Measurements from ENCODE around the gene KCTD3.

Gene KCTD3

GRCh38 chr1:215566556-215567490 is at the start of gene KCTD3:
KCTD3 (plus strand) TSS chr1:215567304; CDS start chr1:215567686, 382 bp downstream.
- H3K27ac ChIP-seq, result peak within 1 kb of the TSS; percentile 71 to 93 (median 87)
- peak within 1 kb of the TSS; percentile 60 to 97 (median 73) for H3K4me3 ChIP-seq

- H3K27ac ChIP-seq, result no peak overlapping the region
- H3K4me3 ChIP-seq, result no peak overlapping the region
Observed at GRCh38 chr1:215517441-215517891, 49.6 kb upstream of the KCTD3 start.

GRCh38 chr1:215518594-215518993 is 48.5 kb upstream of the KCTD3 start:
- Histone ChIP-seq H3K4me3 (no peak overlapping the region), H3K27ac (no peak overlapping the region)

GRCh38 chr1:215521279-215521678 is 45.8 kb upstream of the KCTD3 start:
- no peak overlapping the region for H3K4me3 ChIP-seq
- H3K27ac ChIP-seq, result no peak overlapping the region

GRCh38 chr1:215523128-215523861 is 43.8 kb upstream of the KCTD3 start:
- Histone ChIP-seq H3K4me3 (no peak overlapping the region), H3K27ac (no peak overlapping the region)

GRCh38 chr1:215523906-215524305 is 43.2 kb upstream of the KCTD3 start:
- no peak overlapping the region for H3K27ac ChIP-seq

GRCh38 chr1:215526147-215526845 is 40.8 kb upstream of the KCTD3 start:
- H3K27ac ChIP-seq, result no peak overlapping the region
- no peak overlapping the region for H3K4me3 ChIP-seq

More at GRCh38 chr1:215523906-215524305, 43.2 kb upstream of the KCTD3 start:
- no peak overlapping the region for H3K4me3 ChIP-seq

- no peak overlapping the region for H3K4me3 ChIP-seq
Observed at GRCh38 chr1:215526846-215527151, 40.3 kb upstream of the KCTD3 start.

GRCh38 chr1:215529111-215529510 is 38.0 kb upstream of the KCTD3 start:
- no peak overlapping the region for H3K4me3 ChIP-seq
- H3K27ac ChIP-seq, result no peak overlapping the region

More at GRCh38 chr1:215526846-215527151, 40.3 kb upstream of the KCTD3 start:
- H3K27ac ChIP-seq, result no peak overlapping the region

- H3K4me3 ChIP-seq, result no peak overlapping the region
- no peak overlapping the region for H3K27ac ChIP-seq
Observed at GRCh38 chr1:215529571-215529970, 37.5 kb upstream of the KCTD3 start.

GRCh38 chr1:215530401-215530984 is 36.6 kb upstream of the KCTD3 start:
- Histone ChIP-seq H3K4me3 (no peak overlapping the region), H3K27ac (no peak overlapping the region)

- Histone ChIP-seq H3K4me3 (no peak overlapping the region), H3K27ac (no peak overlapping the region)
Observed at GRCh38 chr1:215539803-215540570, 27.1 kb upstream of the KCTD3 start.

- no peak overlapping the region for H3K27ac ChIP-seq
Observed at GRCh38 chr1:215542301-215542700, 24.8 kb upstream of the KCTD3 start.

GRCh38 chr1:215543191-215543606 is 23.9 kb upstream of the KCTD3 start:
- Histone ChIP-seq H3K27ac (no peak overlapping the region), H3K4me3 (no peak overlapping the region)

More at GRCh38 chr1:215542301-215542700, 24.8 kb upstream of the KCTD3 start:
- H3K4me3 ChIP-seq, result no peak overlapping the region

GRCh38 chr1:215543806-215544205 is 23.3 kb upstream of the KCTD3 start:
- H3K27ac ChIP-seq, result no peak overlapping the region
- no peak overlapping the region for H3K4me3 ChIP-seq

GRCh38 chr1:215544566-215544965 is 22.5 kb upstream of the KCTD3 start:
- no peak overlapping the region for H3K4me3 ChIP-seq
- H3K27ac ChIP-seq, result no peak overlapping the region

GRCh38 chr1:215545096-215545495 is 22.0 kb upstream of the KCTD3 start:
- Histone ChIP-seq H3K4me3 (no peak overlapping the region), H3K27ac (no peak overlapping the region)

GRCh38 chr1:215547011-215547410 is 20.1 kb upstream of the KCTD3 start:
- H3K27ac ChIP-seq, result no peak overlapping the region

GRCh38 chr1:215551806-215552205 is 15.3 kb upstream of the KCTD3 start:
- Histone ChIP-seq H3K4me3 (no peak overlapping the region), H3K27ac (no peak overlapping the region)

More at GRCh38 chr1:215547011-215547410, 20.1 kb upstream of the KCTD3 start:
- H3K4me3 ChIP-seq, result no peak overlapping the region

Data from skin epidermis (tissue), 12 donors.